ENCODE data around the gene LRRC46. TPM values are rescaled to one million over a fixed set of nuclear protein-coding genes. Genes with fewer than 3 reads are reported as not detected.

The LRRC46 gene
- 0.39 and 0.70 TPM in 2 replicates for total RNA-seq

GRCh38 chr17:47831003-47831933 is at the start of gene LRRC46, which contains the start of gene MRPL10:
LRRC46 (plus strand) TSS chr17:47831670; CDS start chr17:47831990, 320 bp downstream.
MRPL10 (minus strand) TSS chr17:47831541; CDS start chr17:47831511, 30 bp downstream.
- H3K36me3 Mint-ChIP-seq (ENCODE audit: low read depth): peaks cover 18% of the 10 kb centered on the region
- H3K9me3 Mint-ChIP-seq: no peaks in the 10 kb centered on the region
- DNase-seq (ENCODE audit: low spot score): peak; percentile 92
- intact Hi-C loops (cut with micrococcal nuclease): loop anchor here (1.0 to 2.0 kb wide), 6 partner anchors 10 to 183 kb away; partner anchors contain the start of genes CDK5RAP3, OSBPL7, PNPO and SCRN2
- H3K4me1 Mint-ChIP-seq (ENCODE audit: low read depth): peaks cover 43% of the 10 kb centered on the region
- H3K27me3 Mint-ChIP-seq (ENCODE audit: insufficient read depth): peaks cover 1% of the 10 kb centered on the region
- H3K4me3 Mint-ChIP-seq: peak within 1 kb of the TSS; percentile 90
- peak within 1 kb of the TSS; percentile 88 for H3K27ac Mint-ChIP-seq

GRCh38 chr17:47785538-47786123 is 45.8 kb upstream of the LRRC46 start:
- Mint-ChIP-seq H3K9me3 (no peaks in the 10 kb centered on the region), H3K36me3 (ENCODE audit: low read depth) (no peaks in the 10 kb centered on the region), H3K4me1 (ENCODE audit: low read depth) (no peaks in the 10 kb centered on the region), H3K4me3 (no peak overlapping the region), H3K27ac (no peak overlapping the region), H3K27me3 (ENCODE audit: insufficient read depth) (peaks cover 53% of the 10 kb centered on the region)
- no peak for DNase-seq (ENCODE audit: low spot score)
- intact Hi-C loops (cut with micrococcal nuclease): loop anchor here (1.0 kb wide), 1 partner anchor 9 kb away; no protein-coding TSS in a partner anchor

GRCh38 chr17:47789611-47790561 is 41.6 kb upstream of the LRRC46 start:
- Mint-ChIP-seq H3K4me3 (peak overlapping the region; percentile 64), H3K36me3 (ENCODE audit: low read depth) (no peaks in the 10 kb centered on the region), H3K27me3 (ENCODE audit: insufficient read depth) (peaks cover 70% of the 10 kb centered on the region), H3K4me1 (ENCODE audit: low read depth) (no peaks in the 10 kb centered on the region), H3K27ac (no peak overlapping the region), H3K9me3 (no peaks in the 10 kb centered on the region)
- DNase-seq (ENCODE audit: low spot score): peak; percentile 44
- intact Hi-C loops (cut with micrococcal nuclease): loop anchor here (1.0 to 5.0 kb wide), 3 partner anchors 14 to 92 kb away; no protein-coding TSS in a partner anchor

GRCh38 chr17:47791025-47791424 is 40.4 kb upstream of the LRRC46 start:
- Mint-ChIP-seq H3K36me3 (ENCODE audit: low read depth) (no peaks in the 10 kb centered on the region), H3K27me3 (ENCODE audit: insufficient read depth) (peaks cover 63% of the 10 kb centered on the region), H3K27ac (no peak overlapping the region), H3K4me3 (peak overlapping the region; percentile 32), H3K4me1 (ENCODE audit: low read depth) (no peaks in the 10 kb centered on the region), H3K9me3 (no peaks in the 10 kb centered on the region)
- no peak for DNase-seq (ENCODE audit: low spot score)
- intact Hi-C loops (cut with micrococcal nuclease): loop anchor here (5.0 kb wide), 1 partner anchor 49 kb away; no protein-coding TSS in a partner anchor

- Mint-ChIP-seq H3K27ac (no peak overlapping the region), H3K4me3 (no peak overlapping the region), H3K36me3 (ENCODE audit: low read depth) (no peaks in the 10 kb centered on the region), H3K4me1 (ENCODE audit: low read depth) (no peaks in the 10 kb centered on the region), H3K9me3 (no peaks in the 10 kb centered on the region), H3K27me3 (ENCODE audit: insufficient read depth) (peaks cover 56% of the 10 kb centered on the region)
- DNase-seq (ENCODE audit: low spot score): no peak
- intact Hi-C loops (cut with micrococcal nuclease): loop anchor here (5.0 kb wide), 1 partner anchor 50 kb away; no protein-coding TSS in a partner anchor
Observed at GRCh38 chr17:47792457-47792856, 39.0 kb upstream of the LRRC46 start.

- no peak overlapping the region for H3K4me3 Mint-ChIP-seq
- H3K27me3 Mint-ChIP-seq (ENCODE audit: insufficient read depth): peaks cover 53% of the 10 kb centered on the region
- no peak for DNase-seq (ENCODE audit: low spot score)
- no peaks in the 10 kb centered on the region for H3K4me1 Mint-ChIP-seq (ENCODE audit: low read depth)
- no peaks in the 10 kb centered on the region for H3K36me3 Mint-ChIP-seq (ENCODE audit: low read depth)
- H3K9me3 Mint-ChIP-seq: no peaks in the 10 kb centered on the region
- H3K27ac Mint-ChIP-seq: no peak overlapping the region
- intact Hi-C loops (cut with micrococcal nuclease): loop anchor here (5.0 kb wide), 1 partner anchor 51 kb away; no protein-coding TSS in a partner anchor
Observed at GRCh38 chr17:47792979-47793378, 38.5 kb upstream of the LRRC46 start.

DNA sequence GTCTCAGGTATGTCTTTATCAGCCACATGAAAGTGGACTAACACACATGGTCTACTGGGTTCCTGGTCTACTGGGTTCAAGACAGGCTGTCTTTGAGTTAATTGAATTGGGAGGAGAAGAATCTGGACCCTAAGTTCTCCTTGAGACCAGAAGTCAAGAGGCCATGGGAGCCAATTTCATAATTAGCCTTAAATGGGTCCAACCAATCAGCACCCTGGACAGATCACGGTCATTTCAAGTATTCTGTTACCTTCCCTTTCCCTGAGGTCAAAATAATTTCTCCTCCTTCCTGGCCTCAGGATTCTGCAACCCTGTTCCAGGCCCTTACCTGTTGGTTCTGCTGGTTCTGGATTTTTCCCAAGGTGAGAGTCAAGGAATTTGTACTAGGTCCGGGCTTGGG is 33.7 kb upstream of the LRRC46 start:
- no peak for DNase-seq (ENCODE audit: low spot score)
- intact Hi-C loops (cut with micrococcal nuclease): no loop called here
- Mint-ChIP-seq H3K36me3 (ENCODE audit: low read depth) (no peaks in the 10 kb centered on the region), H3K27ac (no peak overlapping the region), H3K4me3 (no peak overlapping the region), H3K9me3 (no peaks in the 10 kb centered on the region), H3K27me3 (ENCODE audit: insufficient read depth) (peaks cover 23% of the 10 kb centered on the region), H3K4me1 (ENCODE audit: low read depth) (peaks cover 6% of the 10 kb centered on the region)

GRCh38 chr17:47800686-47801085 is 30.8 kb upstream of the LRRC46 start:
- H3K4me1 Mint-ChIP-seq (ENCODE audit: low read depth): peaks cover 6% of the 10 kb centered on the region
- H3K9me3 Mint-ChIP-seq: no peaks in the 10 kb centered on the region
- no peak for DNase-seq (ENCODE audit: low spot score)
- peaks cover 7% of the 10 kb centered on the region for H3K27me3 Mint-ChIP-seq (ENCODE audit: insufficient read depth)
- H3K36me3 Mint-ChIP-seq (ENCODE audit: low read depth): no peaks in the 10 kb centered on the region
- no peak overlapping the region for H3K27ac Mint-ChIP-seq
- intact Hi-C loops (cut with micrococcal nuclease): no loop called here
- no peak overlapping the region for H3K4me3 Mint-ChIP-seq

DNA sequence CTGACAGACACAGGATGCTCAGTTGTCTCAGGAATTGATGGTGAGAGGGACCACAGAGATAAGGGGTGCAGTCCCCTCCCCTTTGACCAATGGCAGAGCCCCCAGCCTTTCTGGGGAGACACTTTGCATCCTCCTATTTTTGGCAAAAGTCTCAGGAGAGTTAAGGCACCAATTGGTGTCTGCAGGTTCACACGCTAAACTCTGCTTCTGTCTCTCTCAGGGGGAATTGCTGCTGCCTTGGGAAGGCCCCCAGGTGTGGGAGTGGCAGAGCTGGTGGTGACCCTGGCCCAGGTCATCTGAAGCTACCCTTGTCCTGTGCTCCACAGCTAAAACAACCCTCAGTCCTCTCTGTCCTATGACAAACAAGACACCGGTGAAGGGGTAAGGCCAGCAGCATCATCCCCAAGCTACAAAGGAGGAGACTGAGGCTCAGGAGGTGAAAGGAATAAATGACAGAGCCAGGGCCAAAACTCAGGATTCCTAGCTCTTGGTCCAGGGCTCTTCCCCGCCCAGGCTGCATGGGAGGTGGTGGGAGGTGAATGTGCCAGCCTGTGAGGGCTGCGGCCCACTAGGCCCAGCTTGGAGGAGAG is 30.2 kb upstream of the LRRC46 start:
- no peaks in the 10 kb centered on the region for H3K9me3 Mint-ChIP-seq
- no peaks in the 10 kb centered on the region for H3K36me3 Mint-ChIP-seq (ENCODE audit: low read depth)
- H3K27me3 Mint-ChIP-seq (ENCODE audit: insufficient read depth): peaks cover 7% of the 10 kb centered on the region
- no peak for DNase-seq (ENCODE audit: low spot score)
- intact Hi-C loops (cut with micrococcal nuclease): no loop called here
- H3K4me3 Mint-ChIP-seq: no peak overlapping the region
- no peak overlapping the region for H3K27ac Mint-ChIP-seq
- peaks cover 6% of the 10 kb centered on the region for H3K4me1 Mint-ChIP-seq (ENCODE audit: low read depth)

DNA sequence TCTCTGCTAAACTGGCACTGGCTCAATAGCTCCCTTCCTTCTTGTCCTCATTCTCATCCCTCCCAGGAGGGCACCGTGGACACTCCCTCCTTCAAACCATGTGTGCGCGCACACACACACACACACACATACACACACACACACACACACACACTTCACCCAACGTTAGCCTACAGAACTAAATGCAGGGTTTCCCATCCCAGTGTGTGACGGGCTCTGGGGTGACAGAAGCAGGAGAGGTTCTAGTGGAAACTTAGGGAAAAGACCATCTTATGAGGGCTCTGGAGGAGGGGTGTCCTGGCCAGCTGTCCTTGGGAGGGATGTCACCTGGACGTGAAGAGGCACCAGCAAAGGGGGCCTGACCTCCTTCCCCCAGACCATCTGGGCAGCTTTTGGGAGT is 29.6 kb upstream of the LRRC46 start:
- Mint-ChIP-seq H3K27me3 (ENCODE audit: insufficient read depth) (peaks cover 7% of the 10 kb centered on the region), H3K27ac (no peak overlapping the region), H3K9me3 (no peaks in the 10 kb centered on the region), H3K4me3 (no peak overlapping the region), H3K36me3 (ENCODE audit: low read depth) (peaks cover 4% of the 10 kb centered on the region), H3K4me1 (ENCODE audit: low read depth) (peaks cover 6% of the 10 kb centered on the region)
- intact Hi-C loops (cut with micrococcal nuclease): loop anchor here (1.0 kb wide), 3 partner anchors 26 to 138 kb away; no protein-coding TSS in a partner anchor
- no peak for DNase-seq (ENCODE audit: low spot score)

- H3K27me3 Mint-ChIP-seq (ENCODE audit: insufficient read depth): peaks cover 7% of the 10 kb centered on the region
- no peak overlapping the region for H3K4me3 Mint-ChIP-seq
- H3K36me3 Mint-ChIP-seq (ENCODE audit: low read depth): peaks cover 8% of the 10 kb centered on the region
- intact Hi-C loops (cut with micrococcal nuclease): loop anchor here (1.0 kb wide), 3 partner anchors 26 to 138 kb away; no protein-coding TSS in a partner anchor
- H3K9me3 Mint-ChIP-seq: no peaks in the 10 kb centered on the region
- H3K4me1 Mint-ChIP-seq (ENCODE audit: low read depth): peaks cover 6% of the 10 kb centered on the region
- H3K27ac Mint-ChIP-seq: no peak overlapping the region
- peak; percentile 33 for DNase-seq (ENCODE audit: low spot score)
Observed at GRCh38 chr17:47802341-47803022, 29.0 kb upstream of the LRRC46 start.

All from activated T-helper 1 cell treated with anti-CD3 and anti-CD28 coated beads, Interleukin-12 subunit alpha, Interleukin-12 subunit beta, Interleukin-2, Interleukin-4 antibody, amounts not matched to agents 30 ng/mL and 10 ng/mL and 1 ng/mL, durations not matched to agents 14 hours and 24 hours and 36 hours (primary cell).